ENCODE data around the gene TMC7. TPM values are rescaled to one million over a fixed set of nuclear protein-coding genes. Genes with fewer than 3 reads are reported as not detected.

TMC7 gene
- total and polyA plus RNA-seq, 8 donors: 0.19 to 23.8 (median 0.87) TPM; not detected in 1

DNA sequence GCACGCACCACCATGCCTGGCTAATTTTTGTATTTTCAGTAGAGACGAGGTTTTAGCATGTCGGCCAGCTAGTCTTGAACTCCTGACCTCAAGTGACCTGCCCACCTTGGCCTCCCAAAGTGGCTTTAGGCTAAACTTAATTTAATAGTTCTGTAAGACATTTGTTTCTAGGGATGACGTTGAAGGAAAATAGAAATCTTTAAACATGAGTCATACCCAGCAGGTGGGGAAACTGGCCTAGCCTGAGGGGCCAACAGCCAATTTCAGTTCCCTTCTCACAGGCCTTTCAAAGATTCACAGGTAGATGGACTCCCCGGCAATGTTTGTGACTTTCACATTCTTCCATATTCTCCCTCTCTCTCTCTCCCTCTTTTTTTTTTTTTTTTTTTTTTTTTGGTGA, 111.9 kb downstream of the TMC7 start:
- no peak overlapping the region for H3K27ac ChIP-seq
- peaks cover 0 to 3% (median 0%) of the 10 kb centered on the region in 4 donors for H3K9me3 ChIP-seq
- no peak overlapping the region for H3K4me3 ChIP-seq
- intact Hi-C loops (cut with DNase I; ENCODE audit: low total_unique reads): no loop called here
- H3K36me3 ChIP-seq: no peaks in the 10 kb centered on the region
- H3K4me1 ChIP-seq: peaks cover 0 to 23% (median 11%) of the 10 kb centered on the region in 4 donors
- no peaks in the 10 kb centered on the region for H3K27me3 ChIP-seq
- 79 to 89% (median 87%) methylated on average over 5 of the region's 5 CpGs for WGBS, 5 donors
- no peak for TF ChIP-seq POLR2AphosphoS5 (IDR thresholded peaks at IDR 0.05)
- DNase-seq: no peak

DNA sequence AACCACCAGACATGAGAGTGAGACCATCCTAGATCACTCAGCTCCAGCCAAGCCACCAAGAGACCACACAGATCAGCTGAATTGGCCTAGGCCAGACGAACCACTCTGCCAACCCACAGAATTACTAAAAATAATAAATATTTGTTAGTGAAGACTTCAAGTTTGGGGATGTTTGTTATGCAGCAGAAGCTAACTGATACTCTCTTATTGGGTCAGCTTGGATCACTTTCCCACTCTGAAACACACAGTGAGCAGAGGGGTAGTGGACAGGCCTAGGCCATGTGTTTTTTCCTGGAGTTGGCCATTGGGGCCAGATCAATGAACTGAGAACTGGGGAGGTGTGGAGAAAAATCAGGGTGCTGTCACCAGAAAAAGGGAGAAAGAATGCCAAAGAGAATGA, 114.4 kb downstream of the TMC7 start:
- WGBS, 5 donors: 72 to 95% (median 85%) methylated on average over 1 of the region's 1 CpG
- intact Hi-C loops (cut with DNase I; ENCODE audit: low total_unique reads): no loop called here

DNA sequence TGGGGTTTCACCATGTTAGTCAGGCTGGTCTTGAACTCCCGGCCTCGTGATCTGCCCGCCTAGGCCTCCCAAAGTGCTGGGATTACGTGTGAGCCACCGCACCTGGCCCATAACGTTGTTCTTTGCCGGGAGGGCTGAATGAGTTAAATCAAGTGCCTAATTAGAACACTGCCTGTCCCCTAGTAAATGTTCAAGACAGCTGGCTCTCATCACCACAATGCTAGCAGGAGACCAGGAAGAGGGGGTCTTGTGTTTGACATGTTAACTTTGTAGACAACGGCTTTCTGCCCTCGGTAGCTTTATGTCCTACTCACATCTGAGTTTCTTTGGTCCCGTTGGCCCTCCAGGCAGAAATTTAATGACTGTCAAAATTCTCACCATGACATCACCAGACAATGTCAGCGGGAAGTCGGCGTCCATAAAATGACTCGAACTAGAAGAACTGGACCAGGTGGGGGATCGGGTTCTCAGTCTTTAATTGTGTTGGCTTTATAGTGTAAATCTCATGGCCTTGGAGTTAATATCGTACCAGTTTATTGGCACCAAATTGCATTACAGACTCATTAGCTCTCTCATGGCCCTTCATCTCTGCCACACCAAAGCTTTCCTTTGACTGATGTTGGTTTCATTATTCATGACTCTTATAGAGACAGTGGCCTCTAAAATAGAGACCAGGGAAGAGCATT, 118.6 kb downstream of the TMC7 start:
- DNase-seq: no peak
- peaks cover 0 to 8% (median 0%) of the 10 kb centered on the region in 4 donors for H3K4me1 ChIP-seq
- H3K4me3 ChIP-seq: no peak overlapping the region
- WGBS, 5 donors: 70 to 87% (median 83%) methylated on average over 16 of the region's 16 CpGs
- H3K27ac ChIP-seq: no peak overlapping the region
- TF ChIP-seq EP300 (IDR thresholded peaks at IDR 0.05) (no peak), POLR2A (IDR thresholded peaks at IDR 0.05) (no peak), POLR2AphosphoS5 (IDR thresholded peaks at IDR 0.05) (no peak)
- TF ChIP-seq, protein P1, sequence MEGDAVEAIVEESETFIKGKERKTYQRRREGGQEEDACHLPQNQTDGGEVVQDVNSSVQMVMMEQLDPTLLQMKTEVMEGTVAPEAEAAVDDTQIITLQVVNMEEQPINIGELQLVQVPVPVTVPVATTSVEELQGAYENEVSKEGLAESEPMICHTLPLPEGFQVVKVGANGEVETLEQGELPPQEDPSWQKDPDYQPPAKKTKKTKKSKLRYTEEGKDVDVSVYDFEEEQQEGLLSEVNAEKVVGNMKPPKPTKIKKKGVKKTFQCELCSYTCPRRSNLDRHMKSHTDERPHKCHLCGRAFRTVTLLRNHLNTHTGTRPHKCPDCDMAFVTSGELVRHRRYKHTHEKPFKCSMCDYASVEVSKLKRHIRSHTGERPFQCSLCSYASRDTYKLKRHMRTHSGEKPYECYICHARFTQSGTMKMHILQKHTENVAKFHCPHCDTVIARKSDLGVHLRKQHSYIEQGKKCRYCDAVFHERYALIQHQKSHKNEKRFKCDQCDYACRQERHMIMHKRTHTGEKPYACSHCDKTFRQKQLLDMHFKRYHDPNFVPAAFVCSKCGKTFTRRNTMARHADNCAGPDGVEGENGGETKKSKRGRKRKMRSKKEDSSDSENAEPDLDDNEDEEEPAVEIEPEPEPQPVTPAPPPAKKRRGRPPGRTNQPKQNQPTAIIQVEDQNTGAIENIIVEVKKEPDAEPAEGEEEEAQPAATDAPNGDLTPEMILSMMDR (IDR thresholded peaks at IDR 0.05): no peak
- H3K9me3 ChIP-seq: peaks cover 0 to 3% (median 0%) of the 10 kb centered on the region in 4 donors
- H3K36me3 ChIP-seq: no peaks in the 10 kb centered on the region
- no peaks in the 10 kb centered on the region for H3K27me3 ChIP-seq
- intact Hi-C loops (cut with DNase I; ENCODE audit: low total_unique reads): no loop called here

More for the DNA sequence above, 114.4 kb downstream of the TMC7 start:
- Histone ChIP-seq H3K4me3 (no peak overlapping the region), H3K4me1 (peaks cover 0 to 21% (median 11%) of the 10 kb centered on the region in 4 donors), H3K27ac (no peak overlapping the region), H3K9me3 (peaks cover 0 to 3% (median 0%) of the 10 kb centered on the region in 4 donors), H3K27me3 (no peaks in the 10 kb centered on the region), H3K36me3 (no peaks in the 10 kb centered on the region)
- no peak for TF ChIP-seq EP300 (IDR thresholded peaks at IDR 0.05)
- TF ChIP-seq POLR2AphosphoS5 (IDR thresholded peaks at IDR 0.05): no peak
- TF ChIP-seq, protein P1 (IDR thresholded peaks at IDR 0.05): no peak
- no peak for TF ChIP-seq POLR2A (IDR thresholded peaks at IDR 0.05)
- DNase-seq: no peak

DNA sequence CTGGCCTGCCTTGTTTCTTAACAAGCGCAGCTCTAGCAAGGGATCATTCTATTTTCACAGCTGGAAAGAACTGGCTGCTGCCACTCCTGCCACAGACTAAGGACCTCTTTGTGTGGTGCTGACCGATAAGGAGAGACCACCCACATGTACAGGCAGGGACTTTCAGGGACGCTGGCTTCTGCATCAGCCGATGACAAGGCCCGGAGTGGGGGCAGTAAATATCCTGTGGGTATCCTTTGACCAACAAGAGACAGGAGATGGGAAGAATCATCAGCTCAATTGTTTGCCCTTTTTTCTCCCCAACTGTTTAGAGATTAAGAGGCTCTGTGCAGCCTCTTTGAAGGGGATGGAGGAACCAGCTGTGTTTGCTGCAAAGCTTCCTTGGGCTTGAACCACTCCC, 120.9 kb downstream of the TMC7 start:
- intact Hi-C loops (cut with DNase I; ENCODE audit: low total_unique reads): no loop called here
- no peak for TF ChIP-seq POLR2A (IDR thresholded peaks at IDR 0.05)
- TF ChIP-seq, protein P1 (IDR thresholded peaks at IDR 0.05): no peak
- no peak for TF ChIP-seq EP300 (IDR thresholded peaks at IDR 0.05)
- TF ChIP-seq POLR2AphosphoS5 (IDR thresholded peaks at IDR 0.05): no peak
- H3K4me3 ChIP-seq: no peak overlapping the region
- H3K27ac ChIP-seq: no peak overlapping the region
- peaks cover 0 to 3% (median 0%) of the 10 kb centered on the region in 4 donors for H3K9me3 ChIP-seq
- no peaks in the 10 kb centered on the region for H3K36me3 ChIP-seq
- peaks cover 0 to 26% (median 4%) of the 10 kb centered on the region in 4 donors for H3K4me1 ChIP-seq
- DNase-seq: no peak
- 73 to 79% (median 76%) methylated on average over 5 of the region's 5 CpGs for WGBS, 5 donors
- no peaks in the 10 kb centered on the region for H3K27me3 ChIP-seq

DNA sequence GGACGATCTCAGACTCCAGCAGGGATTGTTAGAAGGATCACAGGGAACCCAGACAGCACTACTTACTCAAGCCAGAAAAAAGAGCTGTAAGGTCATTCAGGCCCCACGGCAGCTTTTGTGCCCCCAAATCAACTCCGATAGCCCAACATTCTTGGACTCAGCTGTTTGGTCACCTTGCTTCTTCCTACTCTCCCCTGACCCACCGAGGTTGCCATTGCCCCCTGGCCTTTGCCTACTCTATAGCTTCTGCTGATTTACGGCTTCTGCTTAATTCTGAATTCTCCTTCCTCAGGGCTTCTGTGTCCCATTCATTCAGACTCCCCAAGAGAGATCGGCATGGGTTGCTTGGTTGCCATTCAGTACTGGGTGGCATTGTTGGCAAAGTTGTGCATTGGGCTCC, 121.4 kb downstream of the TMC7 start:
- no peak overlapping the region for H3K27ac ChIP-seq
- H3K36me3 ChIP-seq: no peaks in the 10 kb centered on the region
- peaks cover 0 to 28% (median 4%) of the 10 kb centered on the region in 4 donors for H3K4me1 ChIP-seq
- WGBS, 5 donors: 79 to 90% (median 87%) methylated on average over 6 of the region's 6 CpGs
- intact Hi-C loops (cut with DNase I; ENCODE audit: low total_unique reads): no loop called here
- peaks cover 0 to under 1% (median 0%) of the 10 kb centered on the region in 4 donors for H3K9me3 ChIP-seq
- H3K27me3 ChIP-seq: no peaks in the 10 kb centered on the region
- DNase-seq: no peak
- no peak for TF ChIP-seq POLR2AphosphoS5 (IDR thresholded peaks at IDR 0.05)
- TF ChIP-seq, protein P1 (IDR thresholded peaks at IDR 0.05): no peak
- TF ChIP-seq POLR2A (IDR thresholded peaks at IDR 0.05): no peak
- TF ChIP-seq EP300 (IDR thresholded peaks at IDR 0.05): no peak
- no peak overlapping the region for H3K4me3 ChIP-seq
